RWPE1 (cell line): Measurements from ENCODE around the gene LCNL1.

ENCODE experiments used
- CTCF ChIA-PET: fragments of 350-600 bp; sonication (Branson Sonifier 250); formaldehyde crosslinking; extraction: SDS; loops from one replicate; lab custom pipeline; 2021; lab: Yijun Ruan, JAX
- POLR2A ChIA-PET: fragments of 400-600 bp; formaldehyde crosslinking; extraction: SDS; loops from one replicate; lab custom pipeline; 2020; ENCODE audit warnings: antibody characterized with exemption; ENCODE audit not compliant: low non-redundant PET; lab: Yijun Ruan, JAX
- DNase-seq: peaks from one replicate; pipeline ENCODE4 v3.0.0; 2012; ENCODE audit warnings: low spot score
- H3K27ac ChIP-seq: fragments of 450-650 bp; 2 replicates; pipeline ENCODE4 v1.5.1; 2017
- CTCF ChIP-seq: fragments of 450-650 bp; conservative IDR thresholded peaks from 2 replicates; pipeline ENCODE4 v1.5.1; 2017; ENCODE audit warnings: low read depth, mild to moderate bottlenecking

The LCNL1 gene

GRCh38 chr9:137026384-137026783 is 43.6 kb downstream of the LCNL1 start:
- CTCF ChIA-PET: interaction anchor here (0.5 to 4.7 kb wide), 6 partner anchors 10 to 190 kb away, joined by 3 to 44 read pairs (median 5); partner anchors contain the start of gene NPDC1
- POLR2A ChIA-PET: no interaction called here
- DNase-seq: no peak
- H3K27ac ChIP-seq: peak overlapping the region; percentile 81
- no peak for TF ChIP-seq CTCF

- CTCF ChIA-PET: interaction anchor here (0.6 to 4.7 kb wide), 6 partner anchors 9 to 427 kb away, joined by 3 to 44 read pairs (median 5); partner anchors contain the start of gene NPDC1
- peak overlapping the region; percentile 81 for H3K27ac ChIP-seq
- POLR2A ChIA-PET: no interaction called here
- no peak for DNase-seq
- TF ChIP-seq CTCF: no peak
These were observed 44.0 kb downstream of the LCNL1 start for GRCh38 chr9:137026828-137027227.

- ChIA-PET POLR2A (no interaction called here), CTCF (interaction anchor here (0.6 to 4.7 kb wide), 14 partner anchors 8 to 426 kb away, joined by 3 to 44 read pairs (median 10); partner anchors contain the start of genes NPDC1, PAXX and SAPCD2)
- peak within 1 kb of the TSS; percentile 81 for H3K27ac ChIP-seq
- no peak for DNase-seq
- TF ChIP-seq CTCF: no peak
These were observed 44.8 kb downstream of the LCNL1 start, which contains the start of gene ABCA2 for GRCh38 chr9:137027369-137028262. Gene ABCA2, minus strand, starts transcription at chr9:137028237. Its CDS starts 97 bp downstream, at chr9:137028140.

GRCh38 chr9:137028263-137029057 is 45.7 kb downstream of the LCNL1 start:
- POLR2A ChIA-PET: interaction anchor here (0.5 kb wide), 2 partner anchors 9 to 144 kb away, joined by 3 read pairs; no protein-coding TSS in a partner anchor

GRCh38 chr9:137029058-137029936 is 46.5 kb downstream of the LCNL1 start:
- CTCF ChIA-PET: interaction anchor here (0.5 to 4.7 kb wide), 62 partner anchors 7 to 620 kb away, joined by 3 to 44 read pairs (median 4); partner anchors contain the start of genes AJM1, CLIC3, ENTPD8 and FBXW5
- H3K27ac ChIP-seq: peak overlapping the region; percentile 81
- POLR2A ChIA-PET: interaction anchor here (0.5 kb wide), 2 partner anchors 9 to 145 kb away, joined by 3 read pairs; no protein-coding TSS in a partner anchor
- peak; percentile 99 for TF ChIP-seq CTCF
- DNase-seq: peak; percentile 78

More at GRCh38 chr9:137028263-137029057, 45.7 kb downstream of the LCNL1 start:
- TF ChIP-seq CTCF: peak; percentile 75
- DNase-seq: no peak
- CTCF ChIA-PET: interaction anchor here (0.6 to 4.7 kb wide), 44 partner anchors 8 to 619 kb away, joined by 3 to 44 read pairs (median 4); partner anchors contain the start of genes CLIC3, ENTPD8, FBXW5 and NELFB
- H3K27ac ChIP-seq: peak overlapping the region; percentile 81
